ENCODE results near the gene CCDC6.

DNA sequence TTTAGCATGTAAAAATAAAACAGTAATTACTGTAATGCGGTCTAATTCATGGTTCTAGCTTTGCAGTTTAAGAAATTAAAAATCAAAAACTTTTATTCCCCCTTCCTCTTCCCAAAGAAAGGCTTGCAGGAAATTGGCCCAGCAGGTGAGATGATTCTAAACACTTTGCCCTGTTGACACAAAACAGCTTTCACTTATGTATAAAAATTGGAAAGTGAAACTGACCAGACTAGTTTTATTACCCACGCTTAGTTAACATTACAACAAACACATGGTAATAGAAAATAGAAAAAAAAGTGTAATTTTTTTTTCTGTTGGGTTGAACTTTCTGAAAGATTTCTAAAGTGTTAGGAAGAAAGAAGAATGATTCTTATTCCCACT, 1.2 kb upstream of the CCDC6 start:
- TF ChIP-seq EZH2 (IDR thresholded peaks at IDR 0.05; ENCODE audit: borderline replicate concordance, insufficient read depth, low read length, poor library complexity, severe bottlenecking) (no peak), TAF1 (IDR thresholded peaks at IDR 0.05; ENCODE audit: low read depth) (no peak)
- TF ChIP-seq, protein P1, sequence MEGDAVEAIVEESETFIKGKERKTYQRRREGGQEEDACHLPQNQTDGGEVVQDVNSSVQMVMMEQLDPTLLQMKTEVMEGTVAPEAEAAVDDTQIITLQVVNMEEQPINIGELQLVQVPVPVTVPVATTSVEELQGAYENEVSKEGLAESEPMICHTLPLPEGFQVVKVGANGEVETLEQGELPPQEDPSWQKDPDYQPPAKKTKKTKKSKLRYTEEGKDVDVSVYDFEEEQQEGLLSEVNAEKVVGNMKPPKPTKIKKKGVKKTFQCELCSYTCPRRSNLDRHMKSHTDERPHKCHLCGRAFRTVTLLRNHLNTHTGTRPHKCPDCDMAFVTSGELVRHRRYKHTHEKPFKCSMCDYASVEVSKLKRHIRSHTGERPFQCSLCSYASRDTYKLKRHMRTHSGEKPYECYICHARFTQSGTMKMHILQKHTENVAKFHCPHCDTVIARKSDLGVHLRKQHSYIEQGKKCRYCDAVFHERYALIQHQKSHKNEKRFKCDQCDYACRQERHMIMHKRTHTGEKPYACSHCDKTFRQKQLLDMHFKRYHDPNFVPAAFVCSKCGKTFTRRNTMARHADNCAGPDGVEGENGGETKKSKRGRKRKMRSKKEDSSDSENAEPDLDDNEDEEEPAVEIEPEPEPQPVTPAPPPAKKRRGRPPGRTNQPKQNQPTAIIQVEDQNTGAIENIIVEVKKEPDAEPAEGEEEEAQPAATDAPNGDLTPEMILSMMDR (IDR thresholded peaks at IDR 0.05; ENCODE audit: poor library complexity, severe bottlenecking), result no peak
- TF ChIP-seq, protein P2, sequence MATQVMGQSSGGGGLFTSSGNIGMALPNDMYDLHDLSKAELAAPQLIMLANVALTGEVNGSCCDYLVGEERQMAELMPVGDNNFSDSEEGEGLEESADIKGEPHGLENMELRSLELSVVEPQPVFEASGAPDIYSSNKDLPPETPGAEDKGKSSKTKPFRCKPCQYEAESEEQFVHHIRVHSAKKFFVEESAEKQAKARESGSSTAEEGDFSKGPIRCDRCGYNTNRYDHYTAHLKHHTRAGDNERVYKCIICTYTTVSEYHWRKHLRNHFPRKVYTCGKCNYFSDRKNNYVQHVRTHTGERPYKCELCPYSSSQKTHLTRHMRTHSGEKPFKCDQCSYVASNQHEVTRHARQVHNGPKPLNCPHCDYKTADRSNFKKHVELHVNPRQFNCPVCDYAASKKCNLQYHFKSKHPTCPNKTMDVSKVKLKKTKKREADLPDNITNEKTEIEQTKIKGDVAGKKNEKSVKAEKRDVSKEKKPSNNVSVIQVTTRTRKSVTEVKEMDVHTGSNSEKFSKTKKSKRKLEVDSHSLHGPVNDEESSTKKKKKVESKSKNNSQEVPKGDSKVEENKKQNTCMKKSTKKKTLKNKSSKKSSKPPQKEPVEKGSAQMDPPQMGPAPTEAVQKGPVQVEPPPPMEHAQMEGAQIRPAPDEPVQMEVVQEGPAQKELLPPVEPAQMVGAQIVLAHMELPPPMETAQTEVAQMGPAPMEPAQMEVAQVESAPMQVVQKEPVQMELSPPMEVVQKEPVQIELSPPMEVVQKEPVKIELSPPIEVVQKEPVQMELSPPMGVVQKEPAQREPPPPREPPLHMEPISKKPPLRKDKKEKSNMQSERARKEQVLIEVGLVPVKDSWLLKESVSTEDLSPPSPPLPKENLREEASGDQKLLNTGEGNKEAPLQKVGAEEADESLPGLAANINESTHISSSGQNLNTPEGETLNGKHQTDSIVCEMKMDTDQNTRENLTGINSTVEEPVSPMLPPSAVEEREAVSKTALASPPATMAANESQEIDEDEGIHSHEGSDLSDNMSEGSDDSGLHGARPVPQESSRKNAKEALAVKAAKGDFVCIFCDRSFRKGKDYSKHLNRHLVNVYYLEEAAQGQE (IDR thresholded peaks at IDR 0.05; ENCODE audit: borderline replicate concordance), result no peak

Measured in neural cell (in vitro differentiated cells).